Ovary (tissue), 3 donors: ENCODE data around the gene TOB1.

ENCODE experiments used
- CTCF ChIP-seq, 3 donors: fragments of 450-650 bp in 2 of 3; fragments of 200-600 bp in 1 of 3; IDR thresholded peaks; one replicate each; pipeline versions ENCODE4 v1.5.1 to v1.8.0; 2016 to 2022; ENCODE audit warnings: antibody characterized with exemption in 3 of 3, mild to moderate bottlenecking in 1 of 3
- POLR2A ChIP-seq: fragments of 450-650 bp; IDR thresholded peaks from one replicate; pipeline ENCODE4 v1.6.1; 2017; ENCODE audit warnings: antibody characterized with exemption, mild to moderate bottlenecking, moderate library complexity
- donor health status: DM: no; HTN: no; CAD: no.

GRCh38 chr17:50822550-50822949 is 43.6 kb downstream of the TOB1 start:
- TF ChIP-seq CTCF (IDR thresholded peaks at IDR 0.05) = no peak
- TF ChIP-seq POLR2A = no peak
